Effector memory CD8-positive, alpha-beta T cell (primary cell): Measurements from ENCODE around the gene TFB1M.
A peak's percentile ranks its signal among the peaks of the same experiment; 100 is the strongest.
"Not testable (repeated sequence)": the region's sequence is repeated elsewhere in the genome, so short reads cannot be mapped to it uniquely, and the experiment has no call there.

Experiments used
- ATAC-seq: fragments of 150-1000 bp; cut with Tn5 transposase; replicated peaks from 2 replicates; pipeline ENCODE4 v1.10.0; 2021; ENCODE audit warnings: mild to moderate bottlenecking, moderate library complexity
- DNase-seq, 3 experiments: peaks; one replicate each; pipeline ENCODE4 v3.0.0; 2021
- H3K27ac Mint-ChIP-seq, 2 donors: one replicate each; pipeline ENCODE4 v1.8.0; 2022; ENCODE audit warnings: mild to moderate bottlenecking in 2 of 2, mixed read lengths in 2 of 2, moderate library complexity in 2 of 2
- H3K27me3 Mint-ChIP-seq, 2 donors: one replicate each; pipeline ENCODE4 v1.8.0; 2022; ENCODE audit warnings: mixed read lengths in 2 of 2
- H3K36me3 Mint-ChIP-seq: one replicate; pipeline ENCODE4 v1.8.0; 2022; ENCODE audit warnings: mild to moderate bottlenecking, moderate library complexity, mixed read lengths; ENCODE audit not compliant: insufficient read depth
- H3K4me1 Mint-ChIP-seq, 2 donors: one replicate each; pipeline ENCODE4 v1.8.0; 2022; ENCODE audit warnings: low read depth in 2 of 2, mixed read lengths in 2 of 2
- H3K4me3 Mint-ChIP-seq, 2 donors: one replicate each; pipeline ENCODE4 v1.8.0; 2022; ENCODE audit warnings: mild to moderate bottlenecking in 2 of 2, mixed read lengths in 2 of 2, moderate library complexity in 2 of 2
- H3K9me3 Mint-ChIP-seq, 2 donors: one replicate each; pipeline ENCODE4 v1.8.0; 2022; ENCODE audit warnings: mixed read lengths in 2 of 2
- total RNA-seq, 9 experiments: gene quantifications; one replicate each; lab custom pipeline; 2026; lab: John Stamatoyannopoulos, UW

The TFB1M gene
- total RNA-seq = 6.7 to 26.9 (median 14.0) reads per million in 9 experiments

DNA sequence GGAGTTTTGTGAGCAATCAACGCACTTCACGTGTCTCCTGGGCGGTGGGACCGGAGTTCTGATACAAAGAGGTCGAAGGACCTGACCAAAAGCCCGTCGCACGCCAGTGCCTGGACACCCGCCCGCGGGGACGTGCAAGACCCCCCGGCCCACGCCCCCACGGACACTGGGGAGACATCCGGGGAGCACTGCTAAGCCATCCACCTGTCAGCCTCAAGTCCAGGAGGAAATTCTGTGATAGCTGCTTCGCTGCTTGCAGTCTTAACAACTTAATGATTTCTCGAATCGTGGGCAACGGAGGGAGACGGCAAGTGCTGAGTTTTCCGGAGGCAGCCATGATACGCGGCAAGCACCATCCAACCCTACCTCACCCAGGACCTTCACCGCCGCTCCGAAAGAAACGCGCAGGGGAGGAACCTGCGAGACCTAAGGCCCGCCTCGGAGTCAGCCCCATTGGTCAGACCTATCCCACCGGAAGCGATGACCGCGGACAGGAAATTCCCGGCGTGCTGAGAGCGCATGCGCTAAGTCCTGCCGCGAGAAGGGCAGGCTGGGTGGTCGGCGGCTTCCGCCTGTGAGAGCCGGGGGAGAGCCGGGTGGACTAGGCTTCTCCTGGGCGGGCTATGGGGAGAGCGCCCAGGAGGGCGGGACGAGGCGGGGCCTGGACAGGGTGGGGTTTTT, at the start of gene TFB1M:
Gene TFB1M (minus strand): TSS at position 393 of the 681 bp plus-strand sequence. CDS start 56 bp downstream, at position 337.
- Mint-ChIP-seq H3K4me1 (peaks cover 17 to 28% of the 10 kb centered on the region in 2 donors), H3K36me3 (peaks cover 20% of the 10 kb centered on the region), H3K27me3 (no peaks in the 10 kb centered on the region), H3K27ac (peak within 1 kb of the TSS; percentile 96 to 97), H3K9me3 (no peaks in the 10 kb centered on the region), H3K4me3 (peak within 1 kb of the TSS; percentile 93 to 95)
- DNase-seq (peak; percentile 96 to 97 (median 96)), ATAC-seq (peak; percentile 87)

DNA sequence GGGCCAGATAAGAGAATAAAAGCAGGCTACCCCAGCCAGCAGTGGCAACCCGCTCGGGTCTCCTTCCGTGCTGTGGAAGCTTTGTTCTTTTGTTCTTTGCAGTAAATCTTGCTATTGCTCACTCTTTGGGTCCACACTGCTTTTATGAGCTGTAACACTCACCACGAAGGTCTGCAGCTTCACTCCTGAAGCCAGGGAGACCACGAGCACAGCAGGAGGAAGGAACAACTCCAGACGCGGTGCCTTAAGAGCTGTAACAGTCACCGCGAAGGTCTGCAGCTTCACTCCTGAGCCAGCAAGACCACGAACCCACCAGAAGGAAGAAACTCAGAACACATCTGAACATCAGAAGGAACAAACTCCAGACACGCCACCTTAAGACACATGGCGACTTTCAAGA, 49.7 kb upstream of the TFB1M start:
- H3K4me3 Mint-ChIP-seq, DNase-seq, H3K4me1 Mint-ChIP-seq, H3K9me3 Mint-ChIP-seq, H3K36me3 Mint-ChIP-seq, H3K27ac Mint-ChIP-seq, ATAC-seq: not testable (repeated sequence)
- H3K27me3 Mint-ChIP-seq = peaks cover 0 to 36% of the 10 kb centered on the region in 2 donors

DNA sequence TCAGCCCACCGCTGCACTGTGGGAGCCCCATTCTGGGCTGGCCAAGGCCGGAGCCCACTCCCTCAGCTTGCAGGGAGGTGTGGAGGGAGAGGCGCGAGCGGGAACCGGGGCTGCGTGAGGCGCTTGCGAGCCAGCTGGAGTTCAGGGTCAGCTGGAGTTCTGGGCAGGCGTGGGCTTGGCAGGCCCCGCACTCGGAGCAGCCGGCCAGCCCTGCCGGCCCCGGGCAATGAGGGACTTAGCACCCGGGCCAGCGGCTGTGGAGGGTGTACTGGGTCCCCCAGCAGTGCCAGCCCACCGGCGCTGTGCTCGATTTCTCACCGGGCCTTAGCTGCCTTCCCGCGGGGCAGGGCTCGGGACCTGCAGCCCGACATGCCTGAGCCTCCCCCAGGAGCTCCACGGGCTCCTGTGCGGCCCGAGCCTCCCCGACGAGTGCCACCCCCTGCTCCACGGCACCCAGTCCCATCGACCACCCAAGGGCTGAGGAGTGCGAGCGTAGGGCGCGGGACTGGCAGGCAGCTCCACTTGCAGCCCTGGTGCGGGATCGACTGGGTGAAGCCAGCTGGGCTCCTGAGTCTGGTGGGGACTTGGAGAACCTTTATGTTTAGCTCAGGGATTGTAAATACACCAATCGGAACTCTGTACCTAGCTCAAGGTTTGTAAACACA, 48.8 kb upstream of the TFB1M start:
- H3K36me3 Mint-ChIP-seq, H3K9me3 Mint-ChIP-seq, ATAC-seq, H3K27ac Mint-ChIP-seq, DNase-seq, H3K4me1 Mint-ChIP-seq, H3K4me3 Mint-ChIP-seq: not testable (repeated sequence)
- H3K27me3 Mint-ChIP-seq = peaks cover 0 to 38% of the 10 kb centered on the region in 2 donors

DNA sequence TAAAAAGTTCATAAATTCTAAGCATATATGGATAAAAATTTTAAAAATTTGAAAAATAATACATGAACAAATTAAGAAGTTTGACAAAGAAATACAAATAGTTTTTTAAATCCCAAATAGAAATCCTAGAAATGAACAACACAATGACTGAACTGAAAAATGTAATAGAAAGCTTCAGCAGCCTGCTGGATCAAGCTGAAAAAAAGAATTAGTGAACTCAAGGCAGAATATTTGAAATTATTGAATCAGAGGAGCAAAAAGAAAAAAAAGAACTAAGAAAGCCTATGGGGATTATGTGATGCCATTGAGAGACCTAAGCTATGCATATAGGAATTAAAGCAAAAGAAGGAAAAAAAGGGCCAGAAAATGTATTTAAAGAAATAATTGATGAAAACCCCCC, 39.9 kb upstream of the TFB1M start:
- Mint-ChIP-seq H3K27ac (no peak overlapping the region), H3K4me3 (no peak overlapping the region), H3K9me3 (peaks cover 0 to 6% of the 10 kb centered on the region in 2 donors), H3K27me3 (peaks cover 40 to 49% of the 10 kb centered on the region in 2 donors), H3K4me1 (no peaks in the 10 kb centered on the region), H3K36me3 (peaks cover 4% of the 10 kb centered on the region)
- DNase-seq (no peak), ATAC-seq (no peak)

DNA sequence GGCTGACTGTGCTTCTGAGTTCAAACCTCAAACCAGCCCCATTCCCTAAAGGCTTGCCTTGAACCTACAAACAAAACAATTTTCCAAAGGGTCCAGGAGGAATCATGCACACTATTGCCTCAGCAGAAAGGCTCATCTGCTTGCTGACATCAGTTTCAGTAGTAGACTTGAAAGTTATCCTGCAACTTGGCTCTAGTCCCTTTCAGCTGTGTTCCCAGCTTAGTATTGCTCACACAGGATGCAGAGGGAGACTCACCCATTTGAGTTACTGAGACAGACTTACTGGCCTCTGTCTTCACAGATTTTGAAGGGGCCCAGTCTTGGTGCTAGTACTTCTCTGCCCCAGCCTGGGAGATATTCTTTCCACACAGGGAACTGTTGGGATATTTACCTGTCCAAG, 38.5 kb upstream of the TFB1M start:
- no peak overlapping the region for H3K4me3 Mint-ChIP-seq
- H3K4me1 Mint-ChIP-seq = no peaks in the 10 kb centered on the region
- DNase-seq (no peak), ATAC-seq (no peak)
- peaks cover 4% of the 10 kb centered on the region for H3K36me3 Mint-ChIP-seq
- peaks cover 50 to 63% of the 10 kb centered on the region in 2 donors for H3K27me3 Mint-ChIP-seq
- peaks cover 0 to 6% of the 10 kb centered on the region in 2 donors for H3K9me3 Mint-ChIP-seq
- H3K27ac Mint-ChIP-seq = no peak overlapping the region

DNA sequence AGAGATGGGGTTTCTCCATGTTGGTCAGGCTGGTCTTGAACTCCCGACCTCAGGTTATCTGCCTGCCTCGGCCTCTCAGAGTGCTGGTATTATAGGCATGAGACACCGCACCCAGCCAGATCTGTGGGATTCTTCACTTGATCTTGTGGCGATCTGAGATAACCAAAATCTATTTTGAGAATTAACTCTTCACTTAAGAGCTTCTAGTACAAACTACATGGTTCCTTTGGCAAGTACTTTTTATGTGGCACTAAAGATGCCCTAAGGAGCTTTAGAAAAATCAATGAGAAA, 37.8 kb upstream of the TFB1M start:
- H3K4me1 Mint-ChIP-seq = no peaks in the 10 kb centered on the region
- peaks cover 4% of the 10 kb centered on the region for H3K36me3 Mint-ChIP-seq
- peaks cover 48 to 64% of the 10 kb centered on the region in 2 donors for H3K27me3 Mint-ChIP-seq
- DNase-seq (no peak), ATAC-seq (no peak)
- H3K4me3 Mint-ChIP-seq = no peak overlapping the region
- H3K27ac Mint-ChIP-seq = no peak overlapping the region
- peaks cover 4 to 6% of the 10 kb centered on the region in 2 donors for H3K9me3 Mint-ChIP-seq

DNA sequence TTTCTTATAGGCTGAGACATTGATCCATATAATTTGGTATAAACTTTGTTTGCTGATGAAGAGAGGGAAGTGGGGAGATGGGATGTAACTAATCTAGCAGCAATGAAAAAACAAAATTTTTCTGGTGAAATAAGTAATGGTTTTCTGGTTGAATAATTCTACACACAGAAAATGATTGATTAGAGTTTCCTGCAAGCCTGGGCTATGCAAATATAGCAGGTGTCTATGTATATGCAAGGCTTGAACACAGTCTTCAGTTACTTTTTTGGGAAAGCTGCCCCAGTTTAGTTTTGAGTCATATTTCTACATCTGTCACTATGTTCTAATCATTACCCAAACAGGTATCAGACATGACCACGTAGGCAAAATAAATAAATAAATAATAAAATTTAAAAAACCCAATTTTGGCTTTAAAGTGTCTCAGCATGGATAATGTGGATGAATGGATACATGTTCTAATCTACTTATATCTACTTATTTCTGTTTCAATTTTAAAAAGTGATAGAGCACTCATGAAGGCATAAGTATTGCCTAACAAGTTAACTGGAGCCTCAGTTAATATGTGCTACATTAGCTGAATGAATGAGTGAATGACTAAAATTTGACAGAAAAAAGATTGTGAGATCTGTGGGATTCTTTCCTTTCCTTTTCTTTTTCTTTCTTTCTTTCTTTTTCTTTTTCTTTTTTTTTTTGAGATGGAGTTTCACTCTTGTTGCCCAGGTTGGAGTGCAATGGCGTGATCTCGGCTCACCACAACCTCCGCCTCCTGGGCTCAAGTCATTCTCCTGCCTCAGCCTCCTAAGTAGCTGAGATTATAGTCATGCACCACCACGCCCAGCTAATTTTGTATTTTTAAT, 37.2 kb upstream of the TFB1M start:
- peaks cover 44 to 65% of the 10 kb centered on the region in 2 donors for H3K27me3 Mint-ChIP-seq

DNA sequence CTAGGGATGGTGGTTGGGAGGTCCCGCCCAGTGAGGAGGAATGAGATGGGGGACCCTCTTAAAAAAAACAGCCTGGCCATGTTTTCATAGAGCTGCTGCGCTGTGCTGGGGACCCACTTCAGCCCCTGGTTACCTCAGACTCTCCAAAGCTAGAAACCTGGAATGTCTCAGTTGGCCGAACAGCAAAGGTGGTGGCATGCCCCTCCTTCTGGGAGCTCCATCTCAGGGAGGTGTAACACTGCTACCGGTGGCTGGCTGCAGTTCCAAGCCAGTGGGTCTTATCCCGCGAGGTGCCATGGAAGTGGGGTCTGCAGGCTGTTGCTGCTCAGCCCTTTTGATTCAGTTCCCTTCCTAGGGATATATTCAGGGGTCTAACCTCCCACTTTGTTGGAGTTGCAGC, 35.7 kb upstream of the TFB1M start:
- Mint-ChIP-seq H3K9me3 (peaks cover 8 to 23% of the 10 kb centered on the region in 2 donors), H3K27ac (no peak overlapping the region), H3K4me3 (no peak overlapping the region), H3K27me3 (peaks cover 47 to 81% of the 10 kb centered on the region in 2 donors), H3K4me1 (no peaks in the 10 kb centered on the region), H3K36me3 (peaks cover 4% of the 10 kb centered on the region)
- ATAC-seq = no peak
- DNase-seq = no peak

More for the DNA sequence above, 37.2 kb upstream of the TFB1M start:
- DNase-seq (no peak), ATAC-seq (no peak)
- Mint-ChIP-seq H3K36me3 (peaks cover 4% of the 10 kb centered on the region), H3K4me1 (no peaks in the 10 kb centered on the region), H3K9me3 (peaks cover 6 to 10% of the 10 kb centered on the region in 2 donors), H3K27ac (no peak overlapping the region), H3K4me3 (no peak overlapping the region)

DNA sequence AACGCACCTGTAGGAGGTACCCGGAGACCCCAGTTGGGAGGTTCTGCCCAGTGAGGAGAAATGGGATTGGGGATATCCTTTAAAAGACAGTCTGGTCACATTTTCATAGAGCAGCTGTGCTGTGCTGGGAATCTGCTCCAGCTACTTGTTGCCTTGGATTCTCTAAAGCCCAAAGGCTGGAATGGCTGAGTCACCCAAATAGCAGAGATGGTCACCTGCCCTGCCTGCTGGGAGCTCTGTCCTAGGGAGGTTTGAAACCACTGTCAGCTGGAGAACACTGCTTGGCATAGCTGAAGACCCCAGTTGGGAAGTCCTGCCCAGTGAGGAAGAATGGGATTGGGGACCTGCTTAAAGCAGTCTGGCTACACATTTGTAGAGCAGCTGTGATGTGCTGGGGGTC, 34.8 kb upstream of the TFB1M start:
- DNase-seq = no peak
- Mint-ChIP-seq H3K27me3 (peaks cover 53 to 78% of the 10 kb centered on the region in 2 donors), H3K4me3 (no peak overlapping the region), H3K4me1 (no peaks in the 10 kb centered on the region), H3K27ac (no peak overlapping the region), H3K36me3 (peaks cover 4% of the 10 kb centered on the region), H3K9me3 (peaks cover 4 to 23% of the 10 kb centered on the region in 2 donors)
- no peak for ATAC-seq

DNA sequence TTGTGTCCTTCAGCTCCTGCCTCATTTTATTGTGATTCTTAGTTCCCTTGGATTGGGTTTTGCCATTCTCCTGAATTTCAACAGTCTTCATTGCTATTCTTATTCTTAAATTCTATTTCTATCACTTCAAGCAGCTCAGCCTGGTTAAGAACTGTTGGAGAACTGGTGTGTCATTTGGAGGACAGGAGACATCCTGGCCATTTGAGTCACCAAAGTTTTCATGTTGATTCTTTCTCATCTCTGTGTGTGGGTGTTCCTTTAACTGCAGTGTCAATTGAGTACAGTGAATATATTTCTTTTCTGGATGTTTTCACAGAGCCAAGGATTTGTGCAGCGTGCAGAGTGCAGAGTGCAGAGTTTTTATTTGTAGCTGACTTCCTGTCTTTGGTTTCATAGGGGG, 33.5 kb upstream of the TFB1M start:
- ATAC-seq (no peak), DNase-seq (no peak)
- H3K36me3 Mint-ChIP-seq = peaks cover 4% of the 10 kb centered on the region
- peaks cover 4 to 23% of the 10 kb centered on the region in 2 donors for H3K9me3 Mint-ChIP-seq
- no peak overlapping the region for H3K27ac Mint-ChIP-seq
- no peaks in the 10 kb centered on the region for H3K4me1 Mint-ChIP-seq
- peaks cover 55 to 75% of the 10 kb centered on the region in 2 donors for H3K27me3 Mint-ChIP-seq
- H3K4me3 Mint-ChIP-seq = no peak overlapping the region

DNA sequence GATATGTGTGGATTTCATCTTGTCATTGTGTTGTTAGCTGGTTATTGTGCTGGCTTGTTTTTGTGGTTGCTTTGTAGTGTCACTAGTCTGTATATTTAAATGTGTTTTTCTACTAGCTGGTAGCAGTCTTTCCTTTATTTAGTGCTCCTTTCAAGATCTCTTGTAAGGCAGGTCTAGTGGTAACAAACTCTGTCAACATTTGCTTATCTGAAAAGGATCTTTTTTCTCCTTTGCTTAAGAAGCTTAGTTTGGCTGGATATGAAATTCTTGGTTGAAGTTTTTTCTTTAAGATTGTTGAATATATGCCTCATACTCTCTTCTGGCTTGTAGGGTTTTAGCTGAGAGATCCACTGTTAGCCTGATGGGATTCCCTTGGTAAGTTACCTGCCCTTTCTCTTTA, 32.7 kb upstream of the TFB1M start:
- ATAC-seq (no peak), DNase-seq (no peak)
- Mint-ChIP-seq H3K4me1 (no peaks in the 10 kb centered on the region), H3K9me3 (peaks cover 4 to 23% of the 10 kb centered on the region in 2 donors), H3K27ac (no peak overlapping the region), H3K27me3 (peaks cover 55 to 71% of the 10 kb centered on the region in 2 donors), H3K36me3 (peaks cover 4% of the 10 kb centered on the region), H3K4me3 (no peak overlapping the region)

DNA sequence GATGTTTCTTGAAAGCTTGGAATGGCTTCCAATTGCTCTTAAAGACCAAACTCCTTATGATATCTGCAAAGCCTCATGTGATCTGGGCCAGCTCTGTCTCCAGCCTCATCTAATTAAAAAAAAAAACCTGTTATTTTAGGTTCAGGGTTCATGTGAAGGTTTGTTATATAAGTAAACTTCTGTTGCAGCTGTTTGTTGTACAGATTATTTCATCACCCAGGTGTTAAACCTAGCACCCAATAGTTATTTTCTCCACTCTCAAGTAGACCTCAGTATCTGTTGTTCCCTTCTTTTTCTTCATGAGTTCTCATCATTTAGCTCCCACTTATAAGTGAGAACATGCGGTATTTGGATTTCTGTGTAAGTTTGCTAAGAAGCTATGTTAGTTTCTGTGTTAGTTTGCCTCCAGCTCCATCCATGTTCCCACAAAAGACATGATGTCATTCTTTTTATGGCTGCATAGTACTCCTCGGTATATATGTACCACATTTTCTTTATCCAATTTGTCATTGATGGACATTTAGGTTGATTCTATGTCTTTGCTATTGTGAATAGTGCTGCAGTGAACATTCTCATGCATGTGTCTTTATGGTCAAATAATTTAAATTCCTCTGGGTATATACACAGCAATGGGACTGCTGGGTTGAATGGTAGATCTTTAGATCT, 30.2 kb upstream of the TFB1M start:
- no peaks in the 10 kb centered on the region for H3K4me1 Mint-ChIP-seq
- no peaks in the 10 kb centered on the region for H3K36me3 Mint-ChIP-seq
- peaks cover 4 to 23% of the 10 kb centered on the region in 2 donors for H3K9me3 Mint-ChIP-seq
- H3K27me3 Mint-ChIP-seq = peaks cover 48% of the 10 kb centered on the region in 2 donors
- no peak for DNase-seq
- H3K4me3 Mint-ChIP-seq = no peak overlapping the region
- no peak overlapping the region for H3K27ac Mint-ChIP-seq
- ATAC-seq = no peak
